Measurements from ENCODE around the gene CDKN2C. TPM values are rescaled to one million over a fixed set of nuclear protein-coding genes. Genes with fewer than 3 reads are reported as not detected.
A peak's percentile ranks its signal among the peaks of the same experiment; 100 is the strongest.

CDKN2C gene
- total RNA-seq, 2 experiments from 2014 or later: 52.5 to 62.9 TPM

- ATAC-seq (ENCODE audit: low read depth) (peak; percentile 23), DNase-seq (peak; percentile 73)
- Mint-ChIP-seq H3K4me3 (peak overlapping the region; percentile 99), H3K27me3 (peaks cover 7% of the 10 kb centered on the region), H3K36me3 (peaks cover 26% of the 10 kb centered on the region), H3K9me3 (no peaks in the 10 kb centered on the region), H3K4me1 (peaks cover 14% of the 10 kb centered on the region), H3K27ac (peak overlapping the region; percentile 100)
- POLR2A ChIA-PET: interaction anchor here (0.9 to 3.9 kb wide), 6 partner anchors 9 to 267 kb away, joined by 3 to 108 read pairs (median 3); partner anchors contain the start of genes FAF1 and RNF11
These were observed 1.0 kb upstream of the CDKN2C start for GRCh38 chr1:50968821-50969610.

GRCh38 chr1:50970509-50970887 lies 453 bp downstream of the CDKN2C start:
- Mint-ChIP-seq H3K36me3 (peaks cover 33% of the 10 kb centered on the region), H3K4me1 (peaks cover 14% of the 10 kb centered on the region), H3K27me3 (peaks cover 3% of the 10 kb centered on the region)

GRCh38 chr1:50970931-50971582 lies 1.0 kb downstream of the CDKN2C start:
- Mint-ChIP-seq H3K9me3 (no peaks in the 10 kb centered on the region), H3K4me3 (peak overlapping the region; percentile 99), H3K4me1 (peaks cover 15% of the 10 kb centered on the region), H3K36me3 (peaks cover 34% of the 10 kb centered on the region), H3K27me3 (peaks cover 3% of the 10 kb centered on the region), H3K27ac (peak overlapping the region; percentile 99)
- ATAC-seq (ENCODE audit: low read depth) (no peak), DNase-seq (no peak)
- POLR2A ChIA-PET: interaction anchor here (3.4 to 3.9 kb wide), 2 partner anchors 7 to 11 kb away, joined by 80 to 108 read pairs; partner anchors contain the start of gene FAF1

More at GRCh38 chr1:50970509-50970887, 453 bp downstream of the CDKN2C start:
- no peaks in the 10 kb centered on the region for H3K9me3 Mint-ChIP-seq
- peak overlapping the region; percentile 99 for H3K4me3 Mint-ChIP-seq
- DNase-seq: no peak
- POLR2A ChIA-PET: interaction anchor here (3.4 to 3.9 kb wide), 2 partner anchors 7 to 11 kb away, joined by 80 to 108 read pairs; partner anchors contain the start of gene FAF1
- no peak for ATAC-seq (ENCODE audit: low read depth)
- H3K27ac Mint-ChIP-seq: peak overlapping the region; percentile 99

- no peak overlapping the region for H3K27ac Mint-ChIP-seq
- no peak for ATAC-seq (ENCODE audit: low read depth)
- H3K9me3 Mint-ChIP-seq: no peaks in the 10 kb centered on the region
- H3K4me1 Mint-ChIP-seq: peaks cover 22% of the 10 kb centered on the region
- H3K36me3 Mint-ChIP-seq: peaks cover 37% of the 10 kb centered on the region
- POLR2A ChIA-PET: interaction anchor here (0.6 to 3.9 kb wide), 2 partner anchors 12 to 198 kb away, joined by 5 to 80 read pairs; partner anchors contain the start of gene FAF1
- H3K4me3 Mint-ChIP-seq: peak overlapping the region; percentile 99
- DNase-seq: no peak
- peaks cover 3% of the 10 kb centered on the region for H3K27me3 Mint-ChIP-seq
These were observed 1.8 kb downstream of the CDKN2C start for GRCh38 chr1:50971748-50972305.

- peaks cover 3% of the 10 kb centered on the region for H3K27me3 Mint-ChIP-seq
- peaks cover 18% of the 10 kb centered on the region for H3K4me1 Mint-ChIP-seq
- peak overlapping the region; percentile 4 for H3K4me3 Mint-ChIP-seq
- H3K9me3 Mint-ChIP-seq: no peaks in the 10 kb centered on the region
- DNase-seq (no peak), ATAC-seq (ENCODE audit: low read depth) (no peak)
- peaks cover 37% of the 10 kb centered on the region for H3K36me3 Mint-ChIP-seq
- no peak overlapping the region for H3K27ac Mint-ChIP-seq
- POLR2A ChIA-PET: interaction anchor here (0.6 to 2.3 kb wide), 2 partner anchors 13 to 197 kb away, joined by 5 read pairs; partner anchors contain the start of gene FAF1
These were observed 2.7 kb downstream of the CDKN2C start for GRCh38 chr1:50972766-50973165.

GRCh38 chr1:50973255-50973654 lies 3.2 kb downstream of the CDKN2C start:
- Mint-ChIP-seq H3K27me3 (peaks cover 3% of the 10 kb centered on the region), H3K27ac (no peak overlapping the region)
- POLR2A ChIA-PET: interaction anchor here (2.3 kb wide), 1 partner anchor 13 kb away, joined by 5 read pairs; the partner anchor contains the start of gene FAF1

GRCh38 chr1:50973875-50974617 lies 4.0 kb downstream of the CDKN2C start:
- H3K4me3 Mint-ChIP-seq: no peak overlapping the region
- ATAC-seq (ENCODE audit: low read depth) (no peak), DNase-seq (no peak)
- POLR2A ChIA-PET: interaction anchor here (2.3 kb wide), 1 partner anchor 14 kb away, joined by 5 read pairs; the partner anchor contains the start of gene FAF1
- H3K4me1 Mint-ChIP-seq: peaks cover 23% of the 10 kb centered on the region
- no peaks in the 10 kb centered on the region for H3K9me3 Mint-ChIP-seq
- H3K36me3 Mint-ChIP-seq: peaks cover 36% of the 10 kb centered on the region
- H3K27ac Mint-ChIP-seq: no peak overlapping the region
- H3K27me3 Mint-ChIP-seq: peaks cover 9% of the 10 kb centered on the region

More at GRCh38 chr1:50973255-50973654, 3.2 kb downstream of the CDKN2C start:
- no peak for ATAC-seq (ENCODE audit: low read depth)
- Mint-ChIP-seq H3K9me3 (no peaks in the 10 kb centered on the region), H3K36me3 (peaks cover 37% of the 10 kb centered on the region), H3K4me1 (peaks cover 17% of the 10 kb centered on the region), H3K4me3 (no peak overlapping the region)
- no peak for DNase-seq

GRCh38 chr1:50974618-50974935 lies 4.5 kb downstream of the CDKN2C start:
- Mint-ChIP-seq H3K36me3 (peaks cover 36% of the 10 kb centered on the region), H3K27ac (no peak overlapping the region), H3K9me3 (no peaks in the 10 kb centered on the region), H3K4me3 (no peak overlapping the region), H3K27me3 (peaks cover 13% of the 10 kb centered on the region), H3K4me1 (peaks cover 26% of the 10 kb centered on the region)
- ATAC-seq (ENCODE audit: low read depth): no peak
- DNase-seq: no peak
- POLR2A ChIA-PET: interaction anchor here (2.3 kb wide), 1 partner anchor 14 kb away, joined by 5 read pairs; the partner anchor contains the start of gene FAF1

- DNase-seq (no peak), ATAC-seq (ENCODE audit: low read depth) (no peak)
- Mint-ChIP-seq H3K27me3 (peaks cover 20% of the 10 kb centered on the region), H3K36me3 (peaks cover 30% of the 10 kb centered on the region), H3K4me3 (no peak overlapping the region), H3K27ac (no peak overlapping the region), H3K9me3 (no peaks in the 10 kb centered on the region), H3K4me1 (peaks cover 30% of the 10 kb centered on the region)
- POLR2A ChIA-PET: no interaction called here
These were observed 5.4 kb downstream of the CDKN2C start for GRCh38 chr1:50975436-50975835.

GRCh38 chr1:50976111-50976889 lies 6.3 kb downstream of the CDKN2C start:
- peak overlapping the region; percentile 82 for H3K27ac Mint-ChIP-seq
- H3K36me3 Mint-ChIP-seq: peaks cover 24% of the 10 kb centered on the region
- ATAC-seq (ENCODE audit: low read depth): peak; percentile 5

GRCh38 chr1:50976890-50977574 lies 7.0 kb downstream of the CDKN2C start:
- Mint-ChIP-seq H3K36me3 (peaks cover 23% of the 10 kb centered on the region), H3K27ac (peak overlapping the region; percentile 82), H3K27me3 (peaks cover 30% of the 10 kb centered on the region), H3K9me3 (no peaks in the 10 kb centered on the region), H3K4me1 (peaks cover 29% of the 10 kb centered on the region), H3K4me3 (peak overlapping the region; percentile 85)
- POLR2A ChIA-PET: interaction anchor here (1.3 to 3.7 kb wide), 7 partner anchors 8 to 542 kb away, joined by 3 to 108 read pairs (median 6); partner anchors contain the start of genes CDKN2C, EPS15, FAF1 and RNF11
- ATAC-seq (ENCODE audit: low read depth): peak; percentile 37
- DNase-seq: peak; percentile 47

More at GRCh38 chr1:50976111-50976889, 6.3 kb downstream of the CDKN2C start:
- H3K4me3 Mint-ChIP-seq: peak overlapping the region; percentile 85
- H3K9me3 Mint-ChIP-seq: no peaks in the 10 kb centered on the region
- H3K27me3 Mint-ChIP-seq: peaks cover 24% of the 10 kb centered on the region
- DNase-seq: no peak
- POLR2A ChIA-PET: interaction anchor here (1.3 to 3.7 kb wide), 3 partner anchors 7 to 31 kb away, joined by 3 to 108 read pairs (median 45); partner anchors contain the start of genes CDKN2C and FAF1
- peaks cover 28% of the 10 kb centered on the region for H3K4me1 Mint-ChIP-seq

Measured in activated naive CD8-positive, alpha-beta T cell treated with anti-CD3 and anti-CD28 coated beads, Interleukin-2, amount 10 ng/mL, durations not matched to agents 7 days and 5 days (primary cell).